HEK293 (cell line): Measurements from ENCODE around the gene CAB39.

Experiments used
- CTCF ChIA-PET: fragments of 350-600 bp; formaldehyde crosslinking; extraction: SDS; loops from one replicate; lab custom pipeline; 2021; ENCODE audit warnings: antibody characterized with exemption; lab: Yijun Ruan, JAX
- POLR2A ChIA-PET: fragments of 300-600 bp; formaldehyde crosslinking; extraction: SDS; loops from one replicate; lab custom pipeline; 2020; ENCODE audit warnings: antibody characterized with exemption, inconsistent platforms; lab: Yijun Ruan, JAX
- H3K27ac ChIP-seq: fragments of 200-500 bp; sonication (Bioruptor generic); 2 replicates; pipeline ENCODE4 v1.5.1; 2014; ENCODE audit warnings: low read depth, low read length, control low read depth, inconsistent platforms; ENCODE audit errors: extremely low read depth
- H3K36me3 ChIP-seq, 2 experiments: fragments of 200-500 bp in 1 of 2; sonication (Bioruptor generic) in 1 of 2; 1 replicate in 1 of 2; 2 replicates in 1 of 2; pipeline ENCODE4 v1.5.1; 2014 to 2017; ENCODE audit warnings: inconsistent platforms in 2 of 2, low read length in 2 of 2; ENCODE audit not compliant: control insufficient read depth in 2 of 2, insufficient read depth in 1 of 2
- H3K4me1 ChIP-seq: fragments of 200-500 bp; sonication (Bioruptor generic); 2 replicates; pipeline ENCODE4 v1.5.1; 2014; ENCODE audit warnings: mild to moderate bottlenecking, low read length, inconsistent platforms; ENCODE audit not compliant: control insufficient read depth, insufficient read depth
- H3K4me3 ChIP-seq: 2 replicates; pipeline ENCODE4 v1.5.1; 2011; ENCODE audit warnings: low read depth, mild to moderate bottlenecking, control low read depth, low read length, moderate library complexity
- H3K9me3 ChIP-seq: fragments of 200-500 bp; sonication (Bioruptor generic); 2 replicates; pipeline ENCODE4 v1.5.1; 2014; ENCODE audit warnings: low read depth, low read length, inconsistent platforms; ENCODE audit not compliant: control insufficient read depth, insufficient read depth
- EGR2 ChIP-seq: fragments of 450-650 bp; formaldehyde crosslinking; IDR thresholded peaks from 2 replicates; pipeline ENCODE4 v1.5.1; 2016; ENCODE audit warnings: low read depth, missing biosample characterization, missing genetic modification characterization
- HOXC10 ChIP-seq: sonication (generic); formaldehyde crosslinking; IDR thresholded peaks from 2 replicates; pipeline ENCODE4 v1.8.1; 2023; ENCODE audit warnings: mild to moderate bottlenecking, missing genetic modification reagents
- PRDM4 ChIP-seq: fragments of 450-650 bp; formaldehyde crosslinking; IDR thresholded peaks from 2 replicates; pipeline ENCODE4 v1.5.1; 2017; ENCODE audit warnings: missing biosample characterization, missing genetic modification characterization
- SCRT1 ChIP-seq: fragments of 450-650 bp; formaldehyde crosslinking; IDR thresholded peaks from 2 replicates; pipeline ENCODE4 v1.5.1; 2016; ENCODE audit warnings: missing biosample characterization, missing genetic modification characterization, borderline replicate concordance
- SCRT2 ChIP-seq: fragments of 450-650 bp; formaldehyde crosslinking; IDR thresholded peaks from 2 replicates; pipeline ENCODE4 v1.5.1; 2016; ENCODE audit warnings: missing biosample characterization, missing genetic modification characterization
- SP2 ChIP-seq: fragments of 450-650 bp; formaldehyde crosslinking; IDR thresholded peaks from 2 replicates; pipeline ENCODE4 v1.5.1; 2016; ENCODE audit warnings: missing biosample characterization, missing genetic modification characterization
- SP3 ChIP-seq: fragments of 450-650 bp; formaldehyde crosslinking; IDR thresholded peaks from 2 replicates; pipeline ENCODE4 v1.5.1; 2016; ENCODE audit warnings: missing biosample characterization, missing genetic modification characterization
- TSHZ1 ChIP-seq: fragments of 450-650 bp; formaldehyde crosslinking; IDR thresholded peaks from 2 replicates; pipeline ENCODE4 v1.5.1; 2016; ENCODE audit warnings: missing biosample characterization, missing genetic modification characterization, borderline replicate concordance
- ZNF18 ChIP-seq: fragments of 450-650 bp; formaldehyde crosslinking; IDR thresholded peaks from 2 replicates; pipeline ENCODE4 v1.5.1; 2016; ENCODE audit warnings: missing biosample characterization, missing genetic modification characterization
- ZNF2 ChIP-seq: fragments of 450-650 bp; formaldehyde crosslinking; IDR thresholded peaks from 2 replicates; pipeline ENCODE4 v1.5.1; 2016; ENCODE audit warnings: missing biosample characterization, missing genetic modification characterization
- ZNF433 ChIP-seq: fragments of 450-650 bp; formaldehyde crosslinking; IDR thresholded peaks from 2 replicates; pipeline ENCODE4 v1.5.1; 2016; ENCODE audit warnings: missing biosample characterization, missing genetic modification characterization, low read depth
- ZNF624 ChIP-seq: fragments of 450-650 bp; formaldehyde crosslinking; IDR thresholded peaks from 2 replicates; pipeline ENCODE4 v1.5.1; 2017; ENCODE audit warnings: missing biosample characterization, missing genetic modification characterization
- ZNF629 ChIP-seq: fragments of 450-650 bp; formaldehyde crosslinking; IDR thresholded peaks from 2 replicates; pipeline ENCODE4 v1.5.1; 2017; ENCODE audit warnings: missing biosample characterization, missing genetic modification characterization
- ZNF830 ChIP-seq: fragments of 450-650 bp; IDR thresholded peaks from 2 replicates; pipeline ENCODE4 v1.5.0; 2018; ENCODE audit warnings: missing biosample characterization, missing genetic modification characterization, low read depth, mild to moderate bottlenecking, moderate library complexity
- ZNF843 ChIP-seq: fragments of 450-650 bp; formaldehyde crosslinking; IDR thresholded peaks from 2 replicates; pipeline ENCODE4 v1.5.1; 2016; ENCODE audit warnings: missing biosample characterization, missing genetic modification characterization

The CAB39 gene

DNA sequence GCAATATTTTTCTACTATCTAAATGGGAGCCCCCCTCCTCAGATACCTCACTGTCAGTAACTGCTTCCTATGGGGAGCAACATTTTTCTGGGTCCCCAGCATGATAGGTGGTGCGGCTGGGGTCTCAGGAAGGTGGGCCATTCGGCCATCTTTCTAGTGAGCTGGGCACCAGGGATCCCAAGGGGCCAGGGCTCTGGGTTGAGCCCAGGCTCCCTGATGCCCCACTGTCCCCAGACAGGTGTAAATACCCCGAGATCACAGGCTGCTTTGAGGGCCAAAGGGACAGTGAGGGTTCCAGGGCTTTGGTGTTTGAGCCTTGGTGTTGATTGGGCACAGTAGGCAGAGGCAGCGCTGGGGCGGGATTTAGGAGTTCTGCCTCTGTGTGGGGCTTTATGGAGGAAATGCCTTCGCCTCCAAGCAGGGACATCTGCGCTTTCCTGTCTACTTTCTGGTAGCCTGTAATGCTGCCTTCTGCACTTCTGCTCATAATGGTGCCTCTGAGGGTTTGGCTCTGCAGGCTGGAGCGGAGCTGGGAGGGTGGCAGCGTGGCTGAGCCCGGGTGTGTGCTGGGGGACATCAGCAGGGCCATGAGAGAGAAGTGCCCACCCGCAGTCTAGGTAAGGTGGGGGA, 157.4 kb downstream of the CAB39 start:
- POLR2A ChIA-PET = no interaction called here
- Histone ChIP-seq H3K4me1 (peaks cover 31% of the 10 kb centered on the region), H3K27ac (no peak overlapping the region; the same call in 1 of the 2 replicates), H3K36me3 (peaks cover 0 to 32% of the 10 kb centered on the region in 2 experiments; a peak in 1 of 3 replicates), H3K9me3 (no peaks in the 10 kb centered on the region), H3K4me3 (no peak overlapping the region)
- CTCF ChIA-PET = interaction anchor here (0.7 to 1.3 kb wide), 2 partner anchors 16 to 44 kb away, joined by 4 to 6 read pairs; no protein-coding TSS in a partner anchor
- TF ChIP-seq SP3 (tag by site-specific recombination) = no peak
- no peak for TF ChIP-seq HOXC10
- no peak for TF ChIP-seq ZNF624 (tag by site-specific recombination)
- TF ChIP-seq PRDM4 (tag by site-specific recombination) = no peak
- TF ChIP-seq SCRT1 (tag by site-specific recombination) = no peak
- no peak for TF ChIP-seq EGR2 (tag by site-specific recombination)
- no peak for TF ChIP-seq ZNF629 (tag by site-specific recombination)
- TF ChIP-seq SP2 (tag by site-specific recombination) = no peak; the same call in 1 of the 2 replicates
- TF ChIP-seq ZNF433 (tag by site-specific recombination) = no peak
- no peak for TF ChIP-seq ZNF830 (tag by site-specific recombination)
- TF ChIP-seq SCRT2 (tag by site-specific recombination) = no peak
- no peak for TF ChIP-seq ZNF18 (tag by site-specific recombination)
- no peak for TF ChIP-seq ZNF2 (tag by site-specific recombination)
- no peak for TF ChIP-seq ZNF843 (tag by site-specific recombination)
- TF ChIP-seq TSHZ1 = no peak
